ENCODE measurements around the gene RAB40B.
"Not testable (repeated sequence)": the region's sequence is repeated elsewhere in the genome, so short reads cannot be mapped to it uniquely, and the experiment has no call there.

Gene RAB40B

DNA sequence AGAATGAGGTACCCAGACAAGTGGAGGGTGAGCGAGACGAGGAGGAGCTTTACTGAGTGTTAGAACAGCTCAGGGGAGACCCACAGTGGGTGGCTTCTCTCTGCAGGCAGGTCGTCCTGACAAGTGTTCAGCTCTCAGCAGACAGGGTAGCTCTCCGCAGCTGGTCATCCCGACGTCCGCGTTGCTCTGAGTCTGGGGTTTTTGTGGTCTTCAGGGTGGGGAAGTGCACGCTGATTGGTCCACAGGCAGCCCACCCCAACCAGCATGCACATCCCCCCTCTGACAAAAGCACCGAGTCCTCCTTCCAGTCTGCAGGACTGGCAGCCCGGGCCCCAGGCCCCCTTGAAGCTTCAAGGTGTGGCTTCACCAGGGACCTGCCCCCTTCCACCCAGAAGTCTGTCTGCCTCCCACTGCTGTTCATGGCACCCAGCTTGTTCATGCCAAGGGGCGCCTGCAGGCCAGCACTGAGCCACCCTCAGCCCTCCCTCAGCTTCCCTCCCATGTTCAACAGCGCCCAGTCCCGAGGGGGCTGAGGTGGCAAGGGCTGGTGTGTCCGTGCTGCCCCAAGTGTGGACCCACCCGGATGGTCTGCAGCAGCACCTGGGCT lies 30.4 kb downstream of the RAB40B start:
- DNase-seq (ENCODE audit: low read depth in 2 of 3, low spot score in 2 of 3), result no peak

DNA sequence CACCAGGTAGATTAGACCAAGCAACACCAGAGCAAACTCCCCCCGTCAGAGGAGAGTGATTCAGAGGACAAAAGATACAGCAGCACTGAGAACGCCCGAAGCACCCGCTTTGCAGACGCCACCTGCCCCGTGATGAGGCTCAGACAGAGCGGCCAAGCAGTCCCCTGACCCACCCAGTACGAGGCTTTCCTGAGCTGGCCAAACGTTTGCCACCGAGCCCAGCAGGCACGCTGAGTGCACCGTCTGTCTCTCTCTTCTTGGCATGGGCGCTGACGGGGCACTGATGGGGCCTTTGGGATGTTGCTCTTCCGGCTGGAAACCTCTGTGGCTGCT lies 30.9 kb downstream of the RAB40B start:
- no peak for DNase-seq (ENCODE audit: low read depth in 2 of 3, low spot score in 2 of 3)

DNA sequence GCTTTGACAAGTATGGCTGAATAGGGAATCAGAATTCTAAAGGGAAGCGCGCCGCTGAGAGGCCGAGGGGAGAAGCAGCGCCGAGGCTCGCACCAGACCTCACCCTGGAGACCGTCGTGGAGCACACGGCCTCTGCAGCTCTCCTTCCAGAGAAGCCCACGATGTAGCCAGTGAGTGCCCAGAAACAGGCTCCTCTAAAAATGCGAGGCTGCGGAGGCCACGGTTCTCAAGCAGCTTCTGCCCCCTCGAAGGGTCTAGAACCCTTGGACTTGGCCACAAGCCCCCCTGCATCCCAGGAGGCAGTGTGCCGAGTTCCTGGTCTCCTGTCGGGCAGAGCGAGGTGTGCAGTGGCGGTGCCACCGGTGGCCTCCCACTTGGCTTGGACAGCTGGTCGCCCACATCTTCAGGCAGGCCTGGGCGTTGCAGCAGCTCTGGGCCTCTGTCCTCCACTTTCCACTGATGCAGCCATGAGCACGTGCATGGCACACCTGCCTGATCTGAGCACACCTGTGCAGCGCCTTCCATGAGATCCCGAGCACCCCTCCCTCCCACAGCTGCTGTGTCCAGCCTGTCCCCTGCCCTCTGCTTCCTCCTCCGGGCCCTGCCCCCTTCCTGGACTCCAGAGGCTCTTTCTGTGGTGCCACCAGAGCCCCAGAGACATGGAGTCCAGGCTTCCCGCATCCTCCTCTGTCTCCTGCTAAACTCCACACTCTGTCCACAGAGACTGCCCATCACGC lies 31.4 kb downstream of the RAB40B start:
- DNase-seq (ENCODE audit: low read depth in 2 of 3, low spot score in 2 of 3), result no peak

DNA sequence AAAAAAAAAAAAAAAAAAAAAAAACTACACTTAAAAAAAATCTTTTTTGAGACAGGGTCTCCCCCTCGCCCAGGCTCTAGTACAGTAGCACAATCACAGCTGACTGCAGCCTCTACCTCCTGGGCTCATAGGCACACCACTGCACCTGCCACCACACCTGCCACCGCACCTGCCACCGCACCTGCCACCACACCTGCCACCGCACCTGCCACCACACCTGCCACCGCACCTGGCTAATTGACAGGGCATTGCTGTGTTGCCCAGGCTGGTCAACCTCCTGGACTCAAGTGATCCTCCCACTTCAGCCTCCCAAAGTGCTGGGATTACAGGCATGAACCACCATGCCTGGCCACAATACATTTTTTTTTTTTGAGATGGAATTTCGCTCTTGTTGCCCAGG lies 32.6 kb downstream of the RAB40B start:
- no peak for DNase-seq (ENCODE audit: low read depth in 2 of 3, low spot score in 2 of 3)

DNA sequence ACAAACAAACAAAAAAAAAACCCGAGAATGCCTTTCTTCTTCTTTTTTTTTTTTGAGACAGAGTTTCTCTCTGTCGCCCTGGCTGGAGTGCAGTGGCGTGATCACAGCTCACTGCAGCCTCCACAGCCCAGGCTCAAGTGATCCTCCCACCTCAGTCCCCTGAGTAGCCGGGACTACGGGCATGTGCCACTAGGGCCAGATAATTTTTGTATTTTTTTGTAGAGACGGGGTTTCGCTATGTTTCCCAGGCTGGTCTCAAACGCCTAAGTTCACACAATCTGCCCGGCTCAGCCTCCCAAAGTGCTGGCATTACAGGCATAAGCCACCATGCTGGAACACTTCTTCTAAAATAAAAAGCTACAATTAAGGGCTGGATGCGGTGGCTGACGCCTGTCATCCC lies 33.3 kb downstream of the RAB40B start:
- no peak for DNase-seq (ENCODE audit: low read depth in 2 of 3, low spot score in 2 of 3)

DNA sequence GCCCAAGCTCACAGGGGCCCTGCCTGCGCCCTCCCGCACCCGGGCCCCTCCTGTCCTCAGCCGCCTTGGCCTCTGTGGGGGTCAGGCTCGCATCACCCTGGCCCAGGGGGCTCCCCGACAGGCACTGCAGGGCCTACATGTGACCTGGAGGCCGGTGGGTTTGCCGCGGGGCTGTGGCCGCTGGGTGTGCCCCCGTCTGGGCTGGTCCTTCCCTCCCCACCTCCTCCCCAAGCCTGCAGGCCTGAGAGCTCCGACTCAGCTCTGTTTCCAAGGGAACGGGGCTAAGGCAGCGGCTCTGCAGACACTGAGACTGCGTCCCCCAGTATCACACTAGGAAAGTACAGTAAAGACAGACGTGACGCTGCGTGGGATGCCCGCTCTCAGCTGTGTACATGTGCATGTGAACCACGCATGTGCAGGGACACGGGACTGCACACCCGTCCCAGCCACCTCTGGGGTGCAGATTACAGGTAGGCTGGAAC lies 33.8 kb downstream of the RAB40B start:
- DNase-seq (ENCODE audit: low read depth in 2 of 3, low spot score in 2 of 3), result no peak

DNA sequence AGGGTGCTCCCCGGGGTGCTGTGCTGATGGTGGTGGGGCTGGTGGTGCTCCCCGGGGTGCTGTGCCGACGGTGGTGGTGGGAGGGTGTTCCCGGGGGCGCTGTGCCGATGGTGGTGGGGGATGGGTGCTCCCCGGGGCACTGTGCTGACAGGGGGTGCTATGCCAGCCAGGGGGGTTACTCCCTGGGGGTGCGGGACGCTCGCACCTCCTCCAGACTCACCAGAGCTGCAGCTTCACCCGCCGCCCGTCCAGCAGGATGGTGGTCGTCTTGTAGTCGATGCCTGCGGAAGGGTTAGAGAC lies 34.3 kb downstream of the RAB40B start:
- no peak for DNase-seq (ENCODE audit: low read depth in 2 of 3, low spot score in 2 of 3)

DNA sequence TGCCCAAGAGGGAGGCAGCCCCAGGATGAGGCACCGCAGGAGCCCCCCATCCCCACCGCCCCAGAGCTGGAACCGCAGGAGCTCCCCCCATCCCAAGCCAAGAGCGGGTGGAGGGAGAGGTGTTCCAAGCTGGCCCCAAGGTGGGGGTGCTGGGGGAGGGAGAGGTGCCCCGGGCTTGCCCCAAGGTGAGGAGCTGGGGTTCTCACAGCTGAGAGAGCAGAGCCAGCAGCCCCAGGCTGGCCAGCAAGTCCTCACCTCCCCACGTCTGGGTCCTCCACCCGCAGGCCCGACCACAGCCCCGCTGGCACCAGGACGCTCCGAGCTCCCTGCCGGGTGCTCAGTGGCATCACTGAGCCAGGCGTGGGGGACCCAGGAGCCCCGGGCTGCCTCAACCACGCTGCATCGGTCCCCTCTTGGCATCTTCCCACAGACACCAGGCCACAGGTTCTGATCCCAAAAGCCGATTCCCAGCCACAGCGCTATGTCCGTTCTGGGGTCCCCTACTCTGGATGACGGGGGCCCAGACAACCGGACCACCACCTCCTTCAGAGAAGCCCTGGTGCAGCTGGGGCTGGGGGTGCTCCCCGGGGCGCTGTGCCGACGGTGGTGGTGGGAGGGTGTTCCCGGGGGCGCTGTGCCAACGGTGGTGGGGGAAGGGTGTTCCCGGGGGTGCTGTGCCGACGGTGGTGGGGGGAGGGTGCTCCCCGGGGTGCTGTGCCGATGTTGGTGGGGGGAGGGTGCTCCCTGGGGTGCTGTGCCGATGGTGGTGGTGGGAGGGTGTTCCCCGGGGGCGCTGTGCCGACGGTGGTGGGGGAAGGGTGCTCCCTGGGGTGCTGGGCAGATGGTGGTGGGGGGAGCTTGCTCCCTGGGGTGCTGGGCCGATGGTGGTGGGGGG lies 34.9 kb downstream of the RAB40B start:
- DNase-seq (ENCODE audit: low read depth in 2 of 3, low spot score in 2 of 3), result no peak

DNA sequence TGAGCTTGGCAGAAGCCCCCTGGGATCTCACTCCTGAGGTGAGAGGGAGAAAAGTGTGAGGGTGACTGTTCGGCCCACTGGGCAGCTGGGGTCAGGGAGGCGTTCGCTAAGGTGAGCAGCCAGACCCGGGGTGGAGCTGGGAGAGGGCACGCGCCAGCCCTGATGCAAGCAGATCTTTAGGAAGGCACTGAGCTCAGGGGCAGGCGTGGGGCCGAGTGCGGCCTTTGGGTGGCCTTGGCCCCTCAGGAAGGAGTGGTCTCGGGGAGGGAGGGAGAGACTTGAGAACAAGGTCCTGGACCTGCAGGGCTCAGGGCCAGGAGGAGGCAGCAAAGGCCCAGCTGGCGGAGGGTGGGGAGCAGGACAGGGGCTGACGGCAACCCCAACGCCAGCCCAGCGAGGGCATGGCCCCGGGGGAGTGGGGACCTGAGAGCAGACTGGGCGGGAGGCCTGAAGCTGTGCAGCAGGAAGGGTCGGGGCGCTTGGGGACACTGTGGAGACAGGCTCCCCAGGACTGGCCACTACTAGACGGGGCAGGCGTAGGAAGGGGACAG lies 35.7 kb downstream of the RAB40B start:
- no peak for DNase-seq (ENCODE audit: low read depth in 2 of 3, low spot score in 2 of 3)

DNA sequence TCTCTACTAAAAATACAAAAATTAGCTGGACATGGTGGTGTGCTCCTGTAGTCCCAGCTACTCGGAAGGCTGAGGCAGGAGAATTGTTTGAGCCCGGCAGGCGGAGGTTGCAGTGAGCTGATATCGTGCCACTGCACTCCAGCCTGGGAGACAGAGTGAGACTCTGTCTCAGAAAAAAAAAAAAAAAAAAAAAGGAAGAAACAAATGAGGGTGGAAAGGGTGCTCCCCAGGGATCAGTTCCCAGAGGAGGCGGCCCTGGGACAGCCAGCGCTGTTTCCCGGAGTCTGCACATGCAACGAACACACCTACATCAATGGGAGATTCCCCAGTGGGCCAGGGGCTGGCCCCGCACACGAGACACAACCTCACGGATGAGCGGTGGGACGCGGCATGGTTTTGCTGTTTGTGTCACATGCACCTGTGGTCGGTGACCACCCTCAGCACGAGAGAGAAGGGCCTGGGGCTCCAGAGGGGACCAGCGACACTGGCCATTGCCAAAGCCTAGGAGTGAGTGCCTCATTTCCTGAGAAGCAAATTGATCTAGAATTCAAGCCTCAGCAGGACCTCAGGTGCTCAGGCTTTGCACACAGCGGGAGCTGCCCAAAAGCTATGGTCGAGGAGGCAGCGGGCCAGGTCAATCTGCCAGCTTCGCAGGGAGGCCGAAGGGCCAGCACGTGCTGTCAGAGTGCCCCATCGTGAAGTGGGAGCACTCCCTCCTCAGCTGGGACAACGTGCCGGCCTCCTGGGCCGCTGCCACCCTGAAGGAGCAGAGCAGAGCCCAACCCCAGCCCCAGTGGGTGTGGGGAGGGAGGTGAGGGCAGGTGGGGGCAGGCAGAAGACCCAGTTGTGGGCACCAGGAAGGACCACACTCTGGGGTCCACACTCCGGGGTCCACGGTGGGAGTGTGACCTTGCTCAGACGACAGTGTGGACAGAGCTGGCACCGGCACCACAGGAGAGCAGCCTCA lies 36.5 kb downstream of the RAB40B start:
- DNase-seq (ENCODE audit: low read depth in 2 of 3, low spot score in 2 of 3), result no peak

DNA sequence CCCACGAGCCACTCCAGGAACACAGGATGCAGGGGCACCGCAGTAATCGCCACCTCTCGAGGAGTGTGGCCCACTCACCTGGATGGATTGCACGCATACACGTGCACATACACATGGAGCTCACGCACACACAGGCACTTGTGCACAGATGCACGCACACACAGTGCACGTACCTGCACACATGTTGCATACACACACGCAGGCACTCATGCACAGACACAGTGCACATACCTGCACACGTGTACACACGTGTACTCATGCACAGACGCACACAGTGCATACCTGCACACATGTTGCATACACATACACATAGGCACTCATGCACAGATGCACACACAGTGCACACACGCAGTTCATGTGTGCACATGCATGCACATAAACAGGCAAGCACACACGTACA lies 38.6 kb downstream of the RAB40B start:
- DNase-seq (ENCODE audit: low read depth in 2 of 3, low spot score in 2 of 3), result no peak

DNA sequence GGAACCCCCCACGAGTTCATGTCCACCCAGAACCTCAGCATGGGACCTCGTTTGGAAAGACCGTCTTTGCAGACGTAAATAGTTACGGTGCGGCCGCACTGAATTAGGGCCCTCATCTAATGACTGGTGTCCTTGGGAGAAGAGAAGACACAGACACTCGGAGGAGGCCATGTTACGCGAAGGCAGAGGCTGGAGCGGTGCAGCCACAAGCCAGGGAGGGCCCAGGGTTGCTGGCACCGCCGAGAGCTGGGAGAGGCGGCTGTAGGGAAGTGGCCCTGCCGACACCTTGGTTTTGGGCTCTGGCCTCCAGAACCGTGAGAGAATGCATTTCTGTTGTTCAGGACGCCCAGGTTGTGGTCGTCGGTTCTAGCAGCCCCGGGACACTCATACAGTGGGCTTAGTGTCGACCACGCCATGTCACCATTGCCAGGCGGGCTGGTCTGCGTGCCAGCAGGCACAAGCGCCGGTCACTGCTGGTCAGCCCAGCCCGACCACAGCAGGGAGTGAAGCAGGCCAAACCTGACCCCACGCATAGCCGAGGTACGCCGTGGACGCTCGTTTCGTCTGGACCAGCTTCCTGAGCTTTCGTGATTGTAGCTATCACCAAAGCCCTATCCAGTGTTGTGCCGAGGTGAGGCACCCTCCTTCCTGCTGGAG lies 39.6 kb downstream of the RAB40B start:
- no peak for DNase-seq (ENCODE audit: low read depth in 2 of 3, low spot score in 2 of 3)

DNA sequence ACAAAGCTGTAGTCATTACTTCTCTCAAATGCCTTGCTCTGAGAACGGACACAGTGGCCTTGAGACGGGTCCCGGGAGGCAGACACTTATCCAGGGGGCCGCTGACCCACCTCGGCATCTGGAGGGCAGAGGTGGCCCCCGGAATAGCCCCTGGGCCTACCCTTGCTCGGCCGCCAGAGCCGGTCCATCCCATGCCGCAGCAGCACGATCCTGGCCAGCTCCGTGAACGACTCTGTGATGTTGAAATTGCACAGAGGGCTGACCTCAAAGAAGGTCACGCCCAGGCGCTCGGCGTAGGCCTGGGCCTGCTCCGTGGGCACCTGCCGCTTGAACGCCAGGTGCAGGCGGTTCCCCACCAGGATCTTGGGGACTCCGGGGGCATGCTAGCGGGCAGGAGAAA lies 40.2 kb downstream of the RAB40B start:
- DNase-seq (ENCODE audit: low read depth in 2 of 3, low spot score in 2 of 3), result no peak

DNA sequence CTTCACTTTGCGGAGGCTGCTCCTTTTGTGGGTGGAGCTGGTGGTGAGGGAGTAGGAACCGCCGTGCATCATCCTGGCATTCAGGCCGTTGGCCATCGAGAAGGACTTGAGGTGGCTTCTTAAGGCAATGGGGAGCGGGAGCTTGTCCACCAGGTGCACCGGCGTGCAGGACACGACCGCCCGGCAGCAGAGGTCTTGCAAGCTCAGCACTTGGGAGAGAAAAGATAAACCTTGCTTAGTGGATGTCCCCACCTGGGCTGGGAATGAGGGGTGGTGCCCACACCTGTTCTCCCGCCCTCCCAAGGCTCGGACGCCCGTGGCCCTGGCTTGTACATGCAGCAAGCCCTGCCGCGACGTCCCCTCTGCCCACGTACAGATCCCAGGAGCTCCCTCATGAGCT lies 40.6 kb downstream of the RAB40B start:
- DNase-seq (ENCODE audit: low read depth in 2 of 3, low spot score in 2 of 3), result no peak

DNA sequence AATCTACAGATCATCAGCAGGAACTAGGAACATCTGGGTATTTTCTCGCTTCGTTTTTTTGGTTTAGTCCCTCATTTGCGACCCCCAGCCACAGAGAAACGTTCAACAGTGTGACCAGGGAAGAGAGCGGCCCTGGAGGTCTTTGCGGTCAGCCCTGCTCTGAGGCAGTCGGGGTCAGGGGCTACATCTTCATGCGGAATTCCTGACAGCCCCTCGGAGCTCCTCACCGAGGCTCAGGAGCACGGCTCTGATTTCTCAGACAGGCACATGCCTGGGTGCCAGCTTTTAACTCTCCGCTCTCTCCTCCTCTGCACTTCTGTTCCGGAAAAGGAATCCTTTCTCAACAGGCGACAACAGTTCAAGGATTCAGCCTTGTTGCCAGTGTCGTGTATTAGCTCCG lies 42.2 kb downstream of the RAB40B start:
- DNase-seq (ENCODE audit: low read depth in 2 of 3, low spot score in 2 of 3), result no peak

DNA sequence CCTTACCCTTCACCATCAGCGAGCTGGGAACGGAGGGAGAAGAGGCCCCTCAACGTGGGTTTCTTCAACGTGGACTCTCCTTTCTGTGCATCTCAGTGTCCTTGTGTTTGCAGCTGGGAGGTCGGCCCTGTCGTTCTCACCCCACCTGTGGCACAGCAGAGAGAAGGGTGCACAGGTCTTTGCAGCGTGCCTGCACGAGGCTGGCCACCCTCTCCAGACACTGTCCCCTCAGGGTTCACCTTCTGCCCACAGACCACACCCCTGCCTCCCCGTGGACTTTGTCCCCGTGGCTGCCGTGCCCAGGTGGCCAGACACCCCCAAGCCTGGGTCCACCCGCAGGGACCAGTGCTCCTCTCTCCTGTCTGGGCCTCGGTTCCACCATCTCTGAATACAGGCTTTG lies 43.0 kb downstream of the RAB40B start:
- DNase-seq (ENCODE audit: low read depth in 2 of 3, low spot score in 2 of 3), result no peak

DNA sequence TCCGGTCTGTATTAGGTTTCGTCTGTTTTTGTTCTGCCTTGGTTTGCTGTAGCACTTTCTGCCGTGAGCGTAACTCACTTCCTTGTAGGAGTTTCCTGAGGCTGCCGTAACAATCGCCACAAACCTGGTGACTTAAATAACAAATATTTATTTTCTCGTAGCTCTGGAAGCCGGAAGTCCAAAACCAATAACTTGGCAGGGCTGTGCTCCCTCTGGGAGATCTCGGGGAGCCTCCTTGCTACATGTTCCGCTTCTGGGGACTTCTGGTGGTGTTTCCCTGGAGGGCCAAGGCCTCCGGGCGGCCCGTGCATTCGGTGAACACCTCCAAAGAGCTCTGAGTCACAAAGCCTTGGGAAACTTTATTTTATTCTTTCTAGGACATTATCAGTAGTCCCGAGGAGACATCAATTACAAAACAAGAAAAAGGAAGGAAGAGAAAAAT lies 43.4 kb downstream of the RAB40B start:
- DNase-seq (ENCODE audit: low read depth in 2 of 3, low spot score in 2 of 3), result no peak

DNA sequence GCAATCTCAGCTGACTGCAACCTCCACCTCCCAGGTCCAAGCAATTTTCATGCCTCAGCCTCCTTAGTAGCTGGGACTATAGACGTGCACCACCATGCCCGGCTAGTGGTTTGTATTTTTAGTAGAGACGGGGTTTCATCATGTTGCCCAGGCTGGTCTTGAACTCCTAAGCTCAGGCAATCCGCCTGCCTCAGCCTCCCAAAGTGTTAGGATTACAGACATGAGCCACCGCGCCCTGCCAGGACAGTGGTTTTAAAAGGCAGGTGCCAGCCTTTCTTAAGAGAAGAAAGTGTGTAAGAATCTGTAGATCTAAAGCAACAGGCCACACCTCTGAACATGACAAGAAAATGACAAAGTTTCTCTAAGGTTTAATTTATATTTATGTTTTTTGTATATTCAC lies 43.9 kb downstream of the RAB40B start:
- DNase-seq (ENCODE audit: low read depth in 2 of 3, low spot score in 2 of 3), result not testable (repeated sequence)

DNA sequence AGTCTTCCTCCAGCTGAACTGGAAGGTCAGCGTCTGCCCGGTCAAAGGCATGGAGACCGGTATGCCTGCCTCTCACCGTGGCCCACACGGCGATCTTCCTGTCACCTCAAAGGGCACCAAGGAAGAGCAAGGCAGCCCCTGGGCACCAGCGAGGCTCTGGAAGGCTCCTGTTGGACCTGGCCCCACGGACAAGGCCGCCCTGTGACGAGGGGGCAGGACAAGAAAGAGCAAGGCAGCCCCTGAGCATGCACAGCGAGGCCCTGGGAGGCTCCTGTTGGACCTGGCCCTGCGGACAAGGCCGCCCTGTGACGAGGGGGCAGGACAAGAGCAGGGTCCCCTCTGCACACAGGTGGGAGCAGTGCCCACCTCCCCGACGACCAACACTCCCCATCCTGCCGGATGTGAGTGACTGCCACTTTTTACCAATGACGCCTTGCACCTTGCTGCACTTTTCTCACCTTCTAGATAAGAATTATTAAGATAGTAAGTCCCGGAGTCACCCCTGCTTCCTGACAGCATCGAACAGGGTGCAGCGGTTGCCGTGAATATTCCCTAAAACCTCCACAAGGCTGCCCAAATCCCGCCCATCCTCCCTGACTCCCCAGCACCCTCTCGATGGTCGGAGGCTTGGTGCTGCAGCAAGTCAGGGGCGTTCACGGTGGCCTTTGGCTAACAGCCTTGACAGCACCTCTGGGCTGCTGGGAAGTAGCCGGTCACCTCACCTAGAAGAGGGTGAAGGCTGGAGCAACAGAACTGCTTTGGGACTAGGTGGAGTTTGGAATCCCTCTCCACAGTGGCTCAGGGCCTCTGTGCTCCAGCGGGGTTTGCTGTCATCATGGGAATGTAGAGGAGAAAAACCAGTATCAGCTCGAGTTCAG lies 44.6 kb downstream of the RAB40B start:
- no peak for DNase-seq (ENCODE audit: low read depth in 2 of 3, low spot score in 2 of 3)

Measured in activated CD8-positive, alpha-beta memory T cell treated with anti-CD3 and anti-CD28 coated beads for 48 hours (primary cell).